ENCODE measurements around the gene DISC1. TPM values are rescaled to one million over a fixed set of nuclear protein-coding genes. Genes with fewer than 3 reads are reported as not detected.

DISC1 gene
- total RNA-seq, 1 experiment from 2014 or later = 1.8 TPM

- intact Hi-C loops (cut with micrococcal nuclease) = loop anchor here (2.0 kb wide), 1 partner anchor 759 kb away; no protein-coding TSS in a partner anchor
- ATAC-seq (no peak), DNase-seq (ENCODE audit: low read depth, low spot score) (no peak)
- no peaks in the 10 kb centered on the region for H3K36me3 ChIP-seq (ENCODE audit: control insufficient read depth in 1 of 2, insufficient read depth in 2 of 2, low read length in 2 of 2)
- no peaks in the 10 kb centered on the region for H4K20me1 ChIP-seq (ENCODE audit: insufficient read depth)
- no peak overlapping the region for H3K4me3 ChIP-seq (replicated peaks in 1 of 2; ENCODE audit: low read depth in 1 of 2, low read length in 2 of 2)
- BruUV-seq (replicated peaks) = no TSS peak
- ChIA-PET RAD21 (ENCODE audit: low non-redundant PET in 1 of 2, low total read pairs in 2 of 2, uncharacterized antibody in 2 of 2, unreplicated experiment in 2 of 2) (interaction anchor here (0.6 to 1.4 kb wide), 2 partner anchors 758 to 760 kb away, joined by 4 read pairs; no protein-coding TSS in a partner anchor), POLR2A (no interaction called here), CTCF (interaction anchor here (1.3 to 3.8 kb wide), 2 partner anchors 25 to 760 kb away, joined by 4 to 29 read pairs; no protein-coding TSS in a partner anchor)
- H3K27me3 ChIP-seq (ENCODE audit: insufficient read depth, low read length) = no peaks in the 10 kb centered on the region
- no peaks in the 10 kb centered on the region for H3K9me3 ChIP-seq (ENCODE audit: control insufficient read depth in 1 of 2, insufficient read depth in 1 of 2, low read depth in 1 of 2, low read length in 2 of 2)
- no peaks in the 10 kb centered on the region for H3K4me1 ChIP-seq (ENCODE audit: control insufficient read depth in 1 of 2, insufficient read depth in 2 of 2, low read length in 2 of 2)
- no peak overlapping the region for H3K27ac ChIP-seq (ENCODE audit: low read depth, low read length)
- H3K79me2 ChIP-seq (ENCODE audit: insufficient read depth, low read length) = no peaks in the 10 kb centered on the region
- no peak overlapping the region for H3K4me2 ChIP-seq (ENCODE audit: low read length)
- H3K9ac ChIP-seq (ENCODE audit: low read length) = no peak overlapping the region
- no peak overlapping the region for H2AFZ ChIP-seq (ENCODE audit: low read depth, low read length, poor library complexity, severe bottlenecking)
- TF ChIP-seq ZNF274 (IDR thresholded peaks at IDR 0.05; ENCODE audit: low read depth, low read length) (no peak), CBX3 (IDR thresholded peaks at IDR 0.05; ENCODE audit: low read depth) (no peak), REST (IDR thresholded peaks at IDR 0.05; ENCODE audit: low read depth) (no peak), SIN3A (IDR thresholded peaks at IDR 0.05; ENCODE audit: low read depth) (no peak), FOSL1 (IDR thresholded peaks at IDR 0.05; ENCODE audit: low read depth) (no peak), EZH2phosphoT487 (IDR thresholded peaks at IDR 0.05; ENCODE audit: borderline replicate concordance) (no peak), SP1 (IDR thresholded peaks at IDR 0.05; ENCODE audit: low read depth) (no peak), TCF7L2 (IDR thresholded peaks at IDR 0.05; ENCODE audit: borderline replicate concordance, extremely low read depth, insufficient read depth, insufficient read length) (no peak), POLR2A (IDR thresholded peaks at IDR 0.05; ENCODE audit: borderline replicate concordance, extremely low read depth, insufficient read depth, insufficient read length) (no peak), SRF (IDR thresholded peaks at IDR 0.05; ENCODE audit: low read depth) (no peak), YY1 (IDR thresholded peaks at IDR 0.05; ENCODE audit: extremely low read depth, insufficient replicate concordance, low read depth, low read length) (no peak), ELF1 (IDR thresholded peaks at IDR 0.05; ENCODE audit: borderline replicate concordance, low read depth) (no peak), EGR1 (IDR thresholded peaks at IDR 0.05; ENCODE audit: low read depth) (no peak), ZFX (IDR thresholded peaks at IDR 0.05) (no peak), JUND (IDR thresholded peaks at IDR 0.05) (no peak), ATF3 (IDR thresholded peaks at IDR 0.05) (no peak), RAD21 (IDR thresholded peaks at IDR 0.05; ENCODE audit: low read depth) (no peak), CEBPB (IDR thresholded peaks at IDR 0.05; ENCODE audit: low read depth) (no peak), POLR2AphosphoS5 (IDR thresholded peaks at IDR 0.05; ENCODE audit: low read depth, low read length) (no peak), CTCF (IDR thresholded peaks at IDR 0.05 in 2 of 3, conservative IDR thresholded peaks at IDR 0.05 in 1 of 3; ENCODE audit: borderline replicate concordance in 1 of 3, insufficient read depth in 1 of 3, low read depth in 2 of 3, low read length in 2 of 3) (no peak)
- H3K9me2 ChIP-seq (ENCODE audit: insufficient read depth) = no peaks in the 10 kb centered on the region
Observed at GRCh38 chr1:231867607-231868006, 241.0 kb downstream of the DISC1 start.
